GM08714 (cell line): ENCODE data around the gene ASIP.
"Not testable (repeated sequence)": the region's sequence is repeated elsewhere in the genome, so short reads cannot be mapped to it uniquely, and the experiment has no call there.

Experiments
- H3K4me3 ChIP-seq: fragments of 200-500 bp; sonication (Bioruptor generic); 2 replicates; pipeline ENCODE4 v1.5.1; 2014; ENCODE audit warnings: mild to moderate bottlenecking, low read length, inconsistent platforms
- ZNF274 ChIP-seq: IDR thresholded peaks from 2 replicates; pipeline ENCODE4 v1.6.1; 2012; ENCODE audit warnings: mild to moderate bottlenecking, low read depth, low read length

The ASIP gene

GRCh38 chr20:34290471-34290870 is 49.2 kb downstream of the ASIP start:
- no peak overlapping the region for H3K4me3 ChIP-seq
- TF ChIP-seq ZNF274 = no peak

GRCh38 chr20:34292496-34292895 is 51.3 kb downstream of the ASIP start:
- no peak for TF ChIP-seq ZNF274
- no peak overlapping the region for H3K4me3 ChIP-seq

GRCh38 chr20:34293119-34293518 is 51.9 kb downstream of the ASIP start:
- no peak for TF ChIP-seq ZNF274
- no peak overlapping the region for H3K4me3 ChIP-seq

GRCh38 chr20:34293589-34293988 is 52.4 kb downstream of the ASIP start:
- no peak for TF ChIP-seq ZNF274
- H3K4me3 ChIP-seq = no peak overlapping the region

- no peak overlapping the region for H3K4me3 ChIP-seq
- TF ChIP-seq ZNF274 = no peak
These were observed 53.3 kb downstream of the ASIP start for GRCh38 chr20:34294563-34294962.

GRCh38 chr20:34295284-34295683 is 54.1 kb downstream of the ASIP start:
- no peak for TF ChIP-seq ZNF274
- H3K4me3 ChIP-seq = no peak overlapping the region

GRCh38 chr20:34296468-34296867 is 55.2 kb downstream of the ASIP start:
- TF ChIP-seq ZNF274 = no peak
- no peak overlapping the region for H3K4me3 ChIP-seq

GRCh38 chr20:34298294-34298784 is 57.1 kb downstream of the ASIP start:
- not testable (repeated sequence) for H3K4me3 ChIP-seq

- no peak overlapping the region for H3K4me3 ChIP-seq
- no peak for TF ChIP-seq ZNF274
These were observed 58.5 kb downstream of the ASIP start for GRCh38 chr20:34299556-34300255.

- no peak overlapping the region for H3K4me3 ChIP-seq
- TF ChIP-seq ZNF274 = no peak
These were observed 59.1 kb downstream of the ASIP start for GRCh38 chr20:34300256-34300806.

GRCh38 chr20:34300809-34301586 is 59.8 kb downstream of the ASIP start:
- peak overlapping the region; percentile 11; the same call in 1 of the 2 replicates for H3K4me3 ChIP-seq

GRCh38 chr20:34301587-34302311 is 60.5 kb downstream of the ASIP start:
- TF ChIP-seq ZNF274 = no peak
- peak overlapping the region; percentile 95 for H3K4me3 ChIP-seq

More at GRCh38 chr20:34300809-34301586, 59.8 kb downstream of the ASIP start:
- no peak for TF ChIP-seq ZNF274

- peak overlapping the region; percentile 95 for H3K4me3 ChIP-seq
- TF ChIP-seq ZNF274 = no peak
These were observed 61.1 kb downstream of the ASIP start for GRCh38 chr20:34302312-34302722.

GRCh38 chr20:34302723-34303533 is 61.7 kb downstream of the ASIP start, which contains the start of gene AHCY:
Gene AHCY (minus strand): TSS chr20:34303355. CDS start chr20:34303270, 85 bp downstream.
- no peak for TF ChIP-seq ZNF274
- H3K4me3 ChIP-seq = peak within 1 kb of the TSS; percentile 95
